HL-60/S4 treated with phorbol 12-myristate 13-acetate at 8.2 ng/mL for 4 days and 3 days (cell line): ENCODE data around the gene USP40.

Experiments
- in situ Hi-C: fragments of 300-500 bp; cut with MboI; formaldehyde crosslinking; loops from 2 replicates; pipeline ENCODE4 v1.15.0; 2022; ENCODE audit warnings: low sequenced_read_pairs

Gene USP40

DNA sequence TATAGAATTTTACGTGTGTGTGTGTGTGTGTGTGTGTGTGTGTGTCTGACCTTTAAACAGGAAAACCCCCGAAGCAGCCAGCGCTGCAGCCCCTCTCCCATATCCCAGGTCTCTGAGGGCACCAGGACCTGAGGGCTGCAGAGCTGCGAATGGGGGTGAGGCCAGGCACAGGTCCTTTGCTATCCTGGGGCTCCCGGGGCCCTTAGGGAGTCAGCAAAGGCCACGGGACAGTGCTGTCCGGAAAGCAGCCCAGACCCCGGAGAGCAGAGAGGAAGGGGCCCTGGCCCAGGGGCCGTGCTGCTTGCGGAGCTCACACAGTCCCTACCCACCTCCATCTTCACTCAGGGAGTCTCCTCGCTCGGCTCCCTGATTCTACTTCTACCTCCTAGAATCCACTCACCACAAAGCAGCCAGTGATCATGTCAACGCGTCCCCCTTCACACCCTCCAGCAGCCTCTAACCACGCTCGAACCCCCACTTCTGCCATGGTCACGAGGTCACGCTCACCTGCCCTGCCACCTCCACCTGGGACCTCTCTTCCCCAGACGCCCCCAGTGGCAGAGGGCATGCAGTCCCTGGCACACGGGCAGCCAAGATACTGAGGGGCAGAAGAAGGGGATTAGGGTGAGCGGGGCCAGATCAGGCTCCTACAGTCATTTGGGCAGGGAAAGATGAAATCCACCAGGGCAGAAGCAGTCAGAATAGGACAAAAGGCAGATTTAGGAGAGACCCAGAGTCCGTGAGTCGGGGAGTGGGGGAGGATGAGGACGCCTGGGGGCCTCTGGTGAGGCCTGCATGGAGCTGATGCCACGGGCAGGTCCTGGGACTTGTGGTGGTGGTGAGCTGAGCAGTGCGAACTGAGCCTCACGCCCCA, 86.7 kb downstream of the USP40 start:
- in situ Hi-C loops, result no loop called here

DNA sequence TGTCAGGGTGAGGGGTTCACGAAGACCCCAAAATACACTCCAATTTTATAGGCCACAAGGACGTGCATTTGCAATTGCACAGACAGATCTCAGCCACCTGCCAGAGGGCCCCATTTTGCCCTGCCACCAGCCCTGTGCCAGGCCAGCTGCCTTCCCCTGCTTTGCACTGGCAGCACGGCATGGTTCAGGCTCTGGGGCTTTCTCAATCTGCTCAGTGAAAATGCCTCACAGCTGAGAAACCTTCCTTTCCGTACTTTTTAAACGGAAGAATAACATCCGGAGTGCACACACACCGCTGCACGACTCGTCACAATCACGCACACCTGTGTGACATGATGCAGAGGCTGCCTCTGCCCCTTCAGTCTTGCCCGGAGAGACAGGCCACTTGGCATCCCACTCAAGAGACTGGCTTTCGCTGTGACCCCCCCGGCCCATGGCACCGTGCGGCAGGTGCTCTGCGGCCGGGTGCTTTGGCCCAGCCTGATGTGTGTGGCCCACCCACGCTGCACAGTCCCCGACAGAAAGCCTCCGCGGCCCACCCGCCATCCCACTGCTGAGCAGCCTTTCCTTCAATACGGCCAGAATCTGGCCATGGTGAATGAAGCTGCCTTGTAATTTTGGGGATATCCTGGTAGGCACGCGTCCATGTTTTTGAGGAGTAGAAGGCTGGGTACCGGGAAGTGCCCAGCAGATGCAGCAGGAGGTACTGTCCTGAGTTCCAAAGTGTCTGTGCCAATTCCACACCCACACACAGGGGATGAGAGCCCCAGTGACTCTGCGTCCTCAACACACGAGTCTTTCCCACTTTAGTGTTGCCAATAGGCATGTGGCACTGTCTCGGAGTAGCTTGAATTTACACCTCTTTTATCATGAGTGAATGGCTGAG, 88.8 kb downstream of the USP40 start:
- in situ Hi-C loops, result no loop called here

DNA sequence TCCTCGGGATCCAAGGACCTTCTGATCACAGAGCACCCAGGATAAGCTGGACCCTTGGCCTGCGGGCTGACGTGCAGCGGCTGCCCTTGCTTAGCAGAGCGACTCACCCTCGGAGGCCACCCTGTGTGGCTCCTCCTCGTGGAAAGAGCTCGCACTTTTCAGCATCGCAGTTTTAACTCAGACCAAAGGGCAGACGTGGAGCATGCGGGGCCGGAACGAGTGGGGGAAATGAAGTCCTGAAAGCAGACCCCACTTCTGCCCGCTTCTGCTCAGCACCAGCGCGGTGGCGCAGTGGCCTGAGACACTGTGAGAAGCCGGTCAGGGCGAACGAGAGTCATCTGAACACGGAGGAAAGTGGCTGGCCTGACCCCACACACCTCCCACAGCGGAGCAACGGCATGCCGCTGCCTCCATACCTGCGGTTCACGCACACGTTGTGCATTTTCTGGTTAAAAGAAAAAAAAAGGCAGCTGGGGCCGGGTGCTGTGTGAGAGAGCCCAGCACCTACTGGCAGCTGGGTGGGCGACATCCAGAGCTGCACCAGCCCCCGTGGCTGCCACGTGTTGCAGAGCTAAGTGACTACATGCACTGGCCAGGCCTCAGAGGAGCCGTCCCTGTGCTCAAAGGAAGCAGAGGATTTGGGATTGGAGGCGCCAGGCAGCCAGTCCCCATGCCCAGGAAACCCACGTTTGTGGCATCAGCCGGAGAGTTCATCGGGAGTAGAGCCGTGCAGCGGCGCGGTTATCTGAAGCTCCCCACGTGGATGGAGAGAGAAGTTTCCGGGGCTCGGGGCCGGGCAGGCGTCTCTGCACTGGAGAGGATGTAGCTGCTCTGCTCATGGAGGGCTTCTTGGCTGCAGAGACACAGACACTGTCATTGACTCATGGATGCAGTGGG, 89.7 kb downstream of the USP40 start:
- in situ Hi-C loops, result no loop called here

DNA sequence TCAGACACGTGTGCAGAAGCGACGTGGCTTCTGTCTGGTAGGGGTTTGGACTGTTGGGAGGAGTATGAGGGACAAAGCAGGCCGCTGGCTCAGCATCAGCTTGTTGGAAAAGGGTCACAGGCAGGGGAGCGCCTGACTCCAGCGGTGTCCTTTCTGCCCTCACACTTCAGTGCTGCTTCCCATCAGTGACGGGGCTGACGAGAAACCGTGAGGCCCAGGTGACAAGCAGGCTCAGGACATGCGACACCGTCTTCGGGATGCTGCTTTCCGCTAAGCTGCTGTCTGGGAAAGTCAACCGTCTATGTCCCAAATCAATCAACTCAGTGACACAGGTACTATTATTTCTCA, 90.5 kb downstream of the USP40 start:
- in situ Hi-C loops, result no loop called here

DNA sequence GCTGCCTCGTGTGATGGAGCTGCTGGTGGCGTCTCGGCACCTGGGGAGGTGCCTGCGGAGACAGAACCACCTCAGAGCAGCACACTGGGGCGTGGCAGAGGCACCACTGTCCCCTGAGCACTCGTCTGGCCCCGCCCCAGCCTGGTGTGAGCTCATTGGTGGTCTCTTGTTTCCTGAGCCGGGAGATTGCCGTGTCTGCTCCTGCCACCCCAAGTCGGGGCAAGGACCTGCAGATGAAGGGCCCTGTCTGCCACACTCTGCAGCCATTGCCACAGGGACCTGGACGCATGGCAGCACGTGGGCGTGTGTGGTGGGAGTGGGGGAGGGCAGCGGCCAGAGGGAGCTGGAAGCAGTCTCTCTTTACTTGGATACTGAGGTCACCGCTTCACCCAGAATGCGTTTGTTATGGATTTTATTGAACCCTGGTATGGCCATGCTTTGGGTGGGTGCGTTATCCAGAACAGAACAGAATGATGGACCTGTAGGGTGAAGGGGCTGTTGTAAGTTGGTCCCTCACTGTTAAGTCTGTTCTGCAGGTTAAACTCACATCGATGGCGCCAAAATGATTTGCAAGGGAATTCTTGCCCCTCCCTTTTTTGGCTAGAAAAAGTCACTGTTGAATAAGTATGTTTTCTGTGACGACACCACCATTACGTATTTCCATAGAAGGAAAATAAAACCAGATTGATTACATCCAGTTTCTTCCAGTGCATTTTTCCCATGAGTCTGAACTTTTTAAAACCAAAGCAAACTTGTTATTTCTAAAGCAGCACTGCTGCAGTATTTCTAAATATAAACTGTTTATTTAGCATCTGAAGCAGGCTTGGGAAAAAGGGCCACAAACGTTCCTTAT, 92.0 kb downstream of the USP40 start:
- in situ Hi-C loops, result no loop called here

DNA sequence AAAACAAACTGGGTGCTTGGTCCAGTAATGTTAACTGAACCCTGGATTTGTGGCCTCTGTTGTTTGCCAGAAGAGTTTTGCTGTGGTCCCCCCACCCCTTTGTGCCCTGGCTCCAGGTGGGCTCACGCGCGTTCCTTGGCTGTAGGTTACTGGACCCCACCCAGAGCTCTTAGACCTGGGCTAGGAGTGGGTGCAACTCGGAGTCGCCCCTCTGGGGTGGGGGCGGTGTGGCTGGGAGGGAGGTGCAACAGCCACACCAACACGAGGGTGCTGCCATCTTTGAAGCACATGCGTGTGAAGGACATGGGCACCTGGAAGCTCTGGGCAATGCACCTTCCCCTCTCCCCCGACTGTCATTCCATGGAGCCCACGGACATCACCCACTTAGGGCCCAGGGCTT, 92.7 kb downstream of the USP40 start:
- in situ Hi-C loops, result no loop called here

DNA sequence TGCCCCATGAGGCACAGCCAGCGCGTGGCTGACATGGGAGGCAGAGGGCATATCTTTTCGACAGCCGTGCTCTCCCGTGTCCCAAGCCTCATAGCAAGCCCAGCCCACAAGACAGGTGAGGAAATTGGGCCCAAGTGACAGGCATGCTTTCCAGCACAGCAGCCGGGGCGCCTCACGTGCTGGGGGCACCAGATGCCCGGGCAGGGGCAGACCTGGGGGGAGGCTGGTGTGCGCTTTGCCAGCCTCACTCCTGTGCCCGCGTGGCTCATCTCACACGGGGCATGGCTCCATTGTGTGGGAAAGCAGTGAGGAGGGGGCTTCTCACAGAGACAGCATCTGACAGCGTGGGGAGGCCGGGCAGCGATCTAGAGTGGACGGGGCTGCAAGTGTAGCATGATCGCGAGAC, 93.2 kb downstream of the USP40 start:
- in situ Hi-C loops, result no loop called here

DNA sequence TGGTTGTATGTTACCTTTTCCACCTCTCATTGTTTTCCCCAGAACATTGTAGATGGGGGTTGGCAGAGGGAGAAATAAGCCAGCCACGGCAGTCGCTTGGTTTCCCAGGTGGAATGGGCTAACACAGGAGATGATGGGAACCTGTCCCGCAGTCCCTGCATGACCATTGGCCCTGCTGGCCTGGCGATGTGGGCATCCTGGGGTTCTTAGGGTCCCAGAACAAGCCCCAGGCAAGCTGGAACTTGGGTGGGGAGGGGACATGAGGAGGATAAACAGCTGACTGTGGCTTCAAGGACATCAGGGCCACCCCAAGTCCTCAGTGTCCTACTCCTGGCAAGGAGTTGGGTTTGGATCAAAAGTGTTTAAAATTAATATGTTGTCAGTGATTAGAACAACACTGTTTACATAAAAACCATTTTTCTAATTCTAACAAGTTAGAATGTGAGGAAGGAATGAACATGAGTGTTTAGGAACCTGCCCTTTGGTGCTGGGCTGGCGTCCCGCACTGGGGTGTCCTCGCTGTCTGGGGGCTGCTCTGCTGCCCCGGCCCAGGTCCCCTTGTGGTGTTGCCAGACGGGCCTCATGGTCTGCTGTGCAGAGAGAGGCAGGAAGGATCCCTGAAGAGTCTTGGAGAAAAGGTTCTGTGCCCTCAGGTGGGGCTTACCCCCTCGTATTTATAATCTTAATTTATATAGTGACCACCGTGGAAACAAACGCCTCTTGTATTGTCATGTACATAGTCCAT, 95.1 kb downstream of the USP40 start:
- in situ Hi-C loops, result no loop called here

DNA sequence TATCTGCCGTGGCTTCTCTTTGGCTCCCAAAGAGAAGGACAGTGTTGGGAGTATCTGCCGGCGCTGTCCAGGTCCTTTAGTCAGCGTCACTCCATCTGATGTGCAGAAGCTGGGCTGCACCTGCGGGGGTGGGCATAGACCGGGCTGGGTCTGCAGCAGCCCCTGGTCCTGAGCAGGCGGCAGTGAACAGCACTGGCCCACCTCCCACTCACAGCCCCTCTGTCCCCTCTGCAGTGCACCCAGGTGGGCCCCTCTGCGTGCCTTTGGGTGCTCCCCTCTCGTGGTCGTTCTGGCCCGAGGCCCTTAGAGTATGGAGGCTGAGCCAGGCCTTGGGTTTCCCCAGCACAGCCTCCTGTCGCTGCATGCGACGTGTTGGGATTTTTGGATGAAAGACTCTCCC, 95.7 kb downstream of the USP40 start:
- in situ Hi-C loops, result no loop called here

DNA sequence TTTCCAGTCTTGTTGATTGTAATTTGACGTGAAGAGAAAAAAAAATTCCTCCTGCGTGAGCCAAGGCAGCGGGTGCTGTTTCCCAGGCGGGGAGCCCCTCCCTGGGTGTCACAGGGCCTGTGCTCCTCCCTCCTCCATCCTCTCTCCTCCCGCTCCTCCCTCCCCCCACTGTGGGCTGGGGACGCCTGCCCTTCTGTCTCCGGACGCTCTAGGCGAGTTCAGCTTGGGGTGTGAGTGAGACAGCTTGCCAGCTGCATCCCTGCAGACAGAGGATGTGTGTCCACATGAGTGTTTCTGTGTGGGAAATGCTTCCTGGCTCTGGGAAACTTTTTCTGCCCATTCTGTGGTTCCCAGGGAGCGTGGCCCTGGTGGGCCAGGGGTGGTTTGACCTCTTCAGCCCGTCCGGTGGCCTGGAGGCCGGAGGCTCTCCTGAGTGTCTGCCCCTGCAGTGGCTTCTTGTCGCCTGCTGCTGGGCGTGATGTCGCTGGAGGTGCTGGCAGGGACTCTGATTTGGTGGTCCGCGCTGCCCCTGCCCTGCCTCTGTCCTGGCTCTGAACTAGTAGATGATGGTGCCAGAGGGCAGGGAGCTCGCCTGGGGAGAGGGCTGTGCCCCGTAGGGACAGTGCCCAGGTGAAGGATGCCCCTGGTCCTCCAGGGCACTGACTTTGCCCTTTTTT, 96.4 kb downstream of the USP40 start:
- in situ Hi-C loops, result no loop called here

DNA sequence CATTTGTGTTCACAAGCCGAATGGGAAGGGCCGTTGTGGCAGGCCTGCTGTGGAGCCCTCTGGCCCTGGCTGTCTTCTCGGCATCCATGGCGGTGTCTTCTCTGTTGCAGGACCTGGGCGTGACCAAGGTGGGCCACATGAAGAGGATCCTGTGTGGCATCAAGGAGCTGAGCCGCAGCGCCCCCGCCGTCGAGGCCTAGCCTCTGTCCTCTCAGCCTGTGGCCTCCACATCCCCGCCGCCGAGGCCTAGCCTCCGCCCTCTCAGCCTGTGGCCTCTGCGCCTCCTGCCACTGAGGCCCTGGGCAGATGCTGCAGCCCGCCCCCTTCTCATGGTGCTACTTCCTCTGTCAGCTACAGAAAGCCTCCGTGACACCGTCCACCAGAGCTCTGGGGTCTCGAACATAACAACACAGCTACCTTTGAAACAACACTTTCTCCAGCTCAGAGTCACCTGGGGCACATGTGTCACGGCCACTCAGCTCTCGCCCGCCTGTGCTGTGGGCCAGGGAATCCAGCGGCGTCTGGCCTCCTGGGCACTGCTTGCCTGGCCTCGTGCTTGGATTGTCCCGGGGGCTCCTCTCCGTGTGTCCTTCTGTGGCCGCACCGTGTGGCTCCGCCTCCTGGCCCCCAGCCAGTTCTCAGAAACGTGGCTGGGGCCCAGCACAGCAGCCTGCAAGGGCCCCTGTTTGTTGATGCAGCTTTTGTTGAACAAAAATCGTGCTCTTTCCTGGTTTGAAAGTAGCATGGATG, 97.1 kb downstream of the USP40 start:
- in situ Hi-C loops, result no loop called here

DNA sequence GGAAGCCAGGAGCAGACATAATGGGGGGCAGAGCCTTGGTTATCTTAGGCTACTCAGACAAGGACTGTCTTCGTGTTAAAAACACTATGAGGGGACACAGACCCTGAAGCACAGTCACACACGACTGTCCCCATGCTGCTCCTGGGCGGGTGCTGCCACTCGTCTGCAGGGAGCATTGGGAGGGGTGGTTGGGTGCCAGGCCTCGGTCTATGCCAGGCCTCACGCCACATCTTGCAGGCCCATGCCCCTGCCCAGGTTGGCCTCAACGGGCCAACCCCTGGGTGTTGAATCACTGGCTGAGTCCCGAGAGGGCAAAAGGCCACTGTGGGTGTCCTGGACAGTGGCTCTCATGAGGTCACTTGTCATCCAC, 97.9 kb downstream of the USP40 start:
- in situ Hi-C loops, result no loop called here

DNA sequence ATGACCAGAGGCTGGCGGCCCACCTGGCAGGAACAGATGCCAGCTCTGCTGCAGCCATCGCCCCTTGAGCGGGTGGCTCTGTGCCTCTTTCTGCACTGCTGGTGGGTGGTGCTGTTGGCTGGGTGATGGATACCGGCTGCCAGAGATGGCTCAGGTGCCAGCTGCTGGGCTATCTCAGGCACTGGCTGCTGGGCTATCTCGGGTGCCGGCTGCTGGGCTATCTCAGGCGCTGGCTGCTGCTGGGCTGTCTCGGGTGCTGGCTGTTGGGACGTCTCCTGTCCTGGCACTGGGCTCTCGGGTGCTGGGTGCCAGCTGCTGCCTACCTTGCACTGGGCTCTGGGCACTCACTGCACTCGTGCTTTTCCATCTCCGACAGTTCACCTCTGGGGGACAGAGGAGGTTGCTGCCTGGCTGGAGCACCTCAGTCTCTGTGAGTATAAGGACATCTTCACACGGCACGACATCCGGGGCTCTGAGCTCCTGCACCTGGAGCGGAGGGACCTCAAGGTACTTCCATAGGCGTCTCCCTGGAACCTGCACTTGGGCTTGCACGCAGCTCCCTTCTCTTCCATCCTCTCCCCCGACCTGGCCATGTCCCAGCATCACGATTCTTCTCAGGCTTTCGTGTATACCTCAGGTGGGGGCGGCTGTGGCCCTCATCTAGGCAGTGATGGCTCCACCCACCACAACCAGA, 98.4 kb downstream of the USP40 start:
- in situ Hi-C loops, result no loop called here

DNA sequence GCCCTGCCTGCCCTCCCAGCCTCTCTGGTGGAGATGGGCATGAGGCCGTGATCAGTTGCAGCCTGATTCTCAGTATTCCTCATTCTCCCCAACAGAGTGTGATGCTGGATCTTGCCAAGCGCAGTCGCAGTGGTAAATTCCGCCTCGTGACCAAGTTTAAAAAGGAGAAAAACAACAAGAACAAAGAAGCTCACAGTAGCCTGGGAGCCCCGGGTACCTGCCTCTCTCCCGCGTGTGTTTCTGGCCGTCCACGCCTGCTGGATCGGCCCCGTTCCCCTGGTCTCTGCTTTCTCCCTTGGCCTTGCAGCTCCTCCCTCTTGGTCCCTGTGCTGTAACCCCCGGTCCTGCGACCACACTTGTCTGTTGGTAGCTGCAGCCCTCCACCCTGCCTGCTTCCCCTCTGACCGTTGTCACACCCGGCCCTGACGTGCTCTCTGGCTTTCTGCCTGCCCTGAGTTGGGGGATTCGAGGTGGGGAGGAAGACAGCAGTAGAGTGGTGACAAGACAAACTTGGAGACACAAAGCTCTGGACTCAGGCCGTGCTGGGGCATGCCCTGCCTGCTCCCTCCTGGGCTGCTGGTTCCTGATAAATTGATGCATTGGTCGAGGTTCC, 99.5 kb downstream of the USP40 start:
- in situ Hi-C loops, result no loop called here

DNA sequence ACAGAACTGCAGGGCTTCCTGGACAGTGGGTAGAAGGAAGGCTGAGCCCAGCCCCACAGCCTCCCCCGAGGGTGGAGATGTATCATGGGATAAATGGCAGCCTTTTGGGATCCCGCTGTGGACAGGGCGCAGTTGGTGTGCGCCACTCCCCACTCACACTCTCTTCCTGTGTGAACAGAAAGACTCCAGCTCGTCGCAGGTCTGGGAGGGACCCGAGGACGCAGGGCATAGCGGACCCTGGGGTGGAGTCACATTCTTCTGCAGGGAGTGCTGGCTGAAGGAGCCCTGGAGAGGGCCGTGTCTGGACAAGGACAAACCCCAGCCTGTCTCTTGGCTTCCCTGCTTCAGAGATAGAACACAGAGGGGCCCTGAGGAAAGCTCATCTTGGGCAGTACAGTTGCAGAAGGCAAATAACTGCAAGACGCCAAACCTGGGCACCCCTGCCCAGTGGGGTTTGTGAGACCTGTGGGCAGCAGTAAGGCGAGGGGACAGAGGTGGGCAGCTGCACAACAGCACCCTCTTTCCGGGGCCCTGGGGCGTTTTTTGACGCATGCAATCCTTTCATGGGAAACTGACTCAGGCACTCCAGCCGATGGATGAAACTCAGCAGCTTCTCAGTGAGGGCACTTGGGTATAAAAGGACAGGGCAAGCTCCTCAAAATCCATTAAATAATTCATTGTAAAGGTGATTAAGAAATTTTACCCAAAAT, 101.9 kb downstream of the USP40 start:
- in situ Hi-C loops, result no loop called here

DNA sequence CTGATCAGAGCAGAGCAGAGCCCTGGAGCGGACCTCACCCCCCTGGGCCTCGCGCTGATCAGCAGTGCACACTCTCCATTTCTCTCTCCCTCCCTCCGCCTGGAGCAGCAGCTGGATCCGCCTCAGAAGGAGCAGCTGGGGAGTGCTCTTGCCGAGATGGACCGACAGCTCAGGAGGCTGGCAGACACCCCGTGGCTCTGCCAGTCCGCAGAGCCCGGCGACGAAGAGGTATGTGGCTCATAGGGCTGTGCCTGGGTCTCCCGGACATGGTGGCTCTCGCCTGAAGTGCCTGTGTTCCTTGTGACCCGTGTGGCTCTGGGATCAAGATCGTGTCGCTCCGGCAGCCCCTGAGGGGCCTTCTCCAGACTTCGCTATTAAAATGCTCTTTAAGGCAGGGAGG, 102.5 kb downstream of the USP40 start:
- in situ Hi-C loops, result no loop called here

DNA sequence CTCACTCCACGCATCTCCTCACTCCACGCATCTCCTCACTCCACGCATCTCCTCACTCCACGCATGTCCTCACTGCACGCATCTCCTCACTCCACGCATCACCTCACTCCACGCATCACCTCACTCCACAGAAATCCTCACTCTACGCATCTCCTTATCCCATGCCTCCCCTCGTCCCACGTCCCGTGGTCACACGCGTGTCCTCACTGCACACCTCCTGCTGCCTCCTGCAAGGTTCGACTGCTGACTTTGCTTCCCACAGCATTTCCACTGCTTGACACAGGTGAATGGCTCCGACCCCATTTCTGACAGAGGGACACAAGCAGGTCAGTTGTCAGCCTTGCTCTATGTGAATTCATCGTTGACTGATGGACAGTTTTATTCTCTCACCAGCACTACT, 103.0 kb downstream of the USP40 start:
- in situ Hi-C loops, result no loop called here
